SK-N-SH treated with all-trans-retinoic acid at 6 μM for 48 hours (cell line): ENCODE results near the gene KCTD18.

Experiments
- ARNTL ChIP-seq: fragments of 450-650 bp; formaldehyde crosslinking; IDR thresholded peaks from 2 replicates; pipeline ENCODE4 v1.5.0; 2020; ENCODE audit warnings: low read depth, mild to moderate bottlenecking, moderate library complexity, borderline replicate concordance
- ZC3H10 ChIP-seq: fragments of 250-450 bp; sonication (Bioruptor Pico); IDR thresholded peaks from 2 replicates; pipeline ENCODE4 v1.5.1; 2021; ENCODE audit warnings: mild to moderate bottlenecking, moderate library complexity
- ZNF70 ChIP-seq: fragments of 450-650 bp; formaldehyde crosslinking; IDR thresholded peaks from 2 replicates; pipeline ENCODE4 v1.5.0; 2020; ENCODE audit warnings: mild to moderate bottlenecking, moderate library complexity

GRCh38 chr2:200507179-200507578 is 2.7 kb downstream of the KCTD18 start:
- TF ChIP-seq ARNTL (CRISPR knock-in tag), result no peak
- no peak for TF ChIP-seq ZNF70 (CRISPR knock-in tag)
- TF ChIP-seq ZC3H10 (CRISPR knock-in tag), result no peak
